Smooth muscle cell (in vitro differentiated cells): ENCODE measurements around the gene TRIM65. TPM values are rescaled to one million over a fixed set of nuclear protein-coding genes. Genes with fewer than 3 reads are reported as not detected.
"Not testable (repeated sequence)": the region's sequence is repeated elsewhere in the genome, so short reads cannot be mapped to it uniquely, and the experiment has no call there.

Source experiments
- DNase-seq: peaks from one replicate; lab custom pipeline; 2025; ENCODE audit not compliant: unreplicated experiment; lab: John Stamatoyannopoulos, UW
- H2AFZ ChIP-seq: fragments of 200-600 bp; sonication (generic); 2 replicates; pipeline ENCODE4 v1.6.0; 2016; ENCODE audit warnings: antibody characterized with exemption, low read depth, mild to moderate bottlenecking
- H3F3A ChIP-seq: fragments of 200-600 bp; sonication (generic); 2 replicates; pipeline ENCODE4 v1.6.0; 2017; ENCODE audit warnings: antibody characterized with exemption, low read depth
- H3K27ac ChIP-seq: fragments of 200-600 bp; sonication (generic); 2 replicates; pipeline ENCODE4 v1.5.1; 2016; ENCODE audit warnings: low read depth, mild to moderate bottlenecking
- H3K27me3 ChIP-seq: fragments of 200-600 bp; sonication (generic); 2 replicates; pipeline ENCODE4 v1.6.1; 2016; ENCODE audit warnings: low read depth, mild to moderate bottlenecking
- H3K36me3 ChIP-seq: fragments of 200-600 bp; sonication (generic); 2 replicates; pipeline ENCODE4 v1.5.1; 2016; ENCODE audit warnings: low read depth
- H3K4me1 ChIP-seq: fragments of 200-600 bp; sonication (generic); 2 replicates; pipeline ENCODE4 v1.5.1; 2016; ENCODE audit warnings: low read depth
- H3K4me2 ChIP-seq: fragments of 200-600 bp; sonication (generic); 2 replicates; pipeline ENCODE4 v1.6.0; 2016; ENCODE audit warnings: mild to moderate bottlenecking
- H3K4me3 ChIP-seq: fragments of 200-600 bp; sonication (generic); 2 replicates; pipeline ENCODE4 v1.5.1; 2016; ENCODE audit warnings: mild to moderate bottlenecking
- H3K79me2 ChIP-seq: fragments of 200-600 bp; sonication (generic); 2 replicates; pipeline ENCODE4 v1.6.0; 2016; ENCODE audit warnings: low read depth, mild to moderate bottlenecking
- H3K9ac ChIP-seq: fragments of 200-600 bp; sonication (generic); 2 replicates; pipeline ENCODE4 v1.6.0; 2016; ENCODE audit warnings: low read depth
- H3K9me3 ChIP-seq: fragments of 200-600 bp; sonication (generic); replicated peaks from 2 replicates; pipeline ENCODE4 v1.5.1; 2016; ENCODE audit warnings: low read depth
- H4K20me1 ChIP-seq: fragments of 200-600 bp; sonication (generic); 2 replicates; pipeline ENCODE4 v1.6.0; 2016; ENCODE audit warnings: low read depth
- CTCF ChIP-seq: fragments of 200-600 bp; sonication (generic); IDR thresholded peaks from 2 replicates; pipeline ENCODE4 v1.5.1; 2017; ENCODE audit warnings: borderline replicate concordance, mild to moderate bottlenecking, antibody characterized with exemption; ENCODE audit not compliant: insufficient read depth, poor library complexity, severe bottlenecking
- WGBS: methylation state at CpG from one replicate; pipeline ENCODE4 v1.1.7; 2016; ENCODE audit warnings: low lambda C conversion rate; 5-methylcytosine and 5-hydroxymethylcytosine counted together
- polyA plus RNA-seq: library from polyadenylated mRNA; unstranded; fragments of >200 nt; fragmentation: Nextera tagmentation; extraction: Ambion mirVana; gene quantifications from 2 replicates; pipeline ENCODE4 v1.2.1, GENCODE V29; 2016
- total RNA-seq: library from RNA; depleted of rRNA; stranded (reverse); fragments of >200 nt; gene quantifications from 2 replicates; pipeline ENCODE4 v1.2.3, GENCODE V29; 2014

TRIM65 gene
- total and polyA plus RNA-seq, 2 experiments from 2014 or later: 13.3 to 17.4 TPM

DNA sequence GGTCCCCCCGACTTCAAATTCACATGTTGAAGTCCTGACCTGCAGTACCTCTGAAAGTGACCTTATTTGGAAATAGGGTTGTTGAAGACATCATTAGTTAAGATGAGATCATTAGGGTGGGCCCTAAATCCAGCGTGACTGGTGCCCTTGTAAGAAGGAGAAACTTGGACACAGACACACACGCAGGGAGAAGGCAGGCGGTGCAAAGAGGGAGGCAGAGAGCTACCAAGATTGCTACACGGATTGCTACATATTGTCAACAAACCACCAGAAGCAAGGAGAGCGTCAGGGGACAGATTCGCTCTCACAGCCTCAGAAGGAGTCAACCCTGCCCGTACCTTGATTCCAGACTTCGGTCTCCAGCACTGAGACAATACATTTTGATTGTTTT, 34.8 kb downstream of the TRIM65 start:
- Histone ChIP-seq H2AFZ (no peak overlapping the region), H3K27me3 (no peaks in the 10 kb centered on the region), H4K20me1 (no peaks in the 10 kb centered on the region), H3K79me2 (no peaks in the 10 kb centered on the region), H3K4me1 (no peaks in the 10 kb centered on the region), H3K4me2 (no peak overlapping the region), H3K36me3 (no peaks in the 10 kb centered on the region), H3F3A (no peaks in the 10 kb centered on the region), H3K9me3 (no peaks in the 10 kb centered on the region), H3K27ac (no peak overlapping the region), H3K4me3 (no peak overlapping the region), H3K9ac (no peak overlapping the region)
- 86% methylated on average over 9 of the region's 9 CpGs for WGBS
- TF ChIP-seq CTCF: no peak
- no peak for DNase-seq

GRCh38 chr17:75859358-75859757, 37.4 kb downstream of the TRIM65 start:
- H3K27me3 ChIP-seq, H3K4me1 ChIP-seq, H3K4me3 ChIP-seq, H3K9ac ChIP-seq, H2AFZ ChIP-seq, H3K27ac ChIP-seq, H3K36me3 ChIP-seq, H4K20me1 ChIP-seq, H3K9me3 ChIP-seq, H3K79me2 ChIP-seq, H3F3A ChIP-seq, DNase-seq, H3K4me2 ChIP-seq: not testable (repeated sequence)
- 94% methylated on average over 10 of the region's 10 CpGs for WGBS

GRCh38 chr17:75856062-75856756, 40.5 kb downstream of the TRIM65 start:
- Histone ChIP-seq H2AFZ (peak overlapping the region; percentile 80), H3K4me1 (peaks cover 8% of the 10 kb centered on the region), H3F3A (peaks cover 10% of the 10 kb centered on the region), H3K79me2 (peaks cover 6% of the 10 kb centered on the region), H3K4me3 (peak overlapping the region; percentile 75), H3K27ac (peak overlapping the region; percentile 79), H3K27me3 (no peaks in the 10 kb centered on the region), H3K9me3 (no peaks in the 10 kb centered on the region), H3K36me3 (no peaks in the 10 kb centered on the region), H3K4me2 (peak overlapping the region; percentile 90), H3K9ac (peak overlapping the region; percentile 82), H4K20me1 (peaks cover 16% of the 10 kb centered on the region)
- no peak for DNase-seq
- WGBS: 4% methylated on average over 24 of the region's 24 CpGs
- no peak for TF ChIP-seq CTCF

DNA sequence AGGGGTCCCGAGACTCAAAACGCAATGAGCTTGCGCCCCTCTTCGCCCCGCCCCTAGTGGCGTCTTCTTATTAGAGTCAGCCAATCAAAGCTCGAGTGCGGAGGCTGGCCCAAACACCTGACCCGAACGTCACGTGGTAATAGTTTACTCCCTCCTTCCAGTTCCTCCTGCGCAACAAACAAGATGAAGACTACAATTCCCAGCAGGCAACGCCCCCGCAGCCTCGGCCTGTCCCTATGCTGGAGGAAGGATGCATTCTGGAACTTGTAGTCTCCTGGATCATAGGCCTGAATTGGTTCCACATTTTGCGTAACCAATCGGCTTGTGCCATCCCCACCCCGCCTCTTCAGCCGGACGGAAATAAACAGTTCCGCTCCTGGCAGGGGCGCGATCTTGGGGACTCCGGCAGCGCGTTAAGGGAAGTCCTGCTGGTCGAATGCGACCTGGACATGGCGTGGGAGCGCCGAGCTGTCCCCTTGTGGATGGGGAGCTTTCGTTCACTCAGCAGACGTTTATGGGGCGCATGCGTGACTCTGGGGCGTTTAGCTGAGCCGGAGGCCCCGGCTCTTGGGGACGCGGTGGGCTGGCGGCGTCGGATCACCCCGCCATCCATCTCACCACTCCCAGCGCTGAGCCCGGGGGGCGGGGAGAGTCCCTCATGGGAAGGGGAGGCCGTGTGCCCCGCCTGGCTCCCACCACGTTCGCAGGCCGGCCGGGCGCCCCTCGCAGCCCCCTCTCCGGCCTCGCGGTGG, 41.3 kb downstream of the TRIM65 start, which contains the start of gene WBP2:
WBP2 (minus strand) TSS at position 26 of the 752 bp plus-strand sequence. CDS start 38 bp downstream, outside the sequence.
- peak; percentile 37 for TF ChIP-seq CTCF
- Histone ChIP-seq H3K79me2 (peaks cover 6% of the 10 kb centered on the region), H3K4me3 (peak within 1 kb of the TSS; percentile 75), H3K27ac (peak within 1 kb of the TSS; percentile 81), H3K9ac (peak within 1 kb of the TSS; percentile 82), H3F3A (peaks cover 10% of the 10 kb centered on the region), H4K20me1 (peaks cover 16% of the 10 kb centered on the region), H3K27me3 (no peaks in the 10 kb centered on the region), H3K4me1 (peaks cover 8% of the 10 kb centered on the region), H3K36me3 (no peaks in the 10 kb centered on the region), H3K9me3 (no peaks in the 10 kb centered on the region), H3K4me2 (peak within 1 kb of the TSS; percentile 90), H2AFZ (peak within 1 kb of the TSS; percentile 80)
- DNase-seq: peak; percentile 86
- under 1% methylated on average over 48 of the region's 58 CpGs for WGBS
